HT-29 (cell line): ENCODE results near the gene GPATCH8. TPM values are rescaled to one million over a fixed set of nuclear protein-coding genes. Genes with fewer than 3 reads are reported as not detected.
A peak's percentile ranks its signal among the peaks of the same experiment; 100 is the strongest.

ENCODE experiments used
- DNase-seq: peaks from one replicate; pipeline ENCODE4 v3.0.0-alpha.2; 2015; ENCODE audit warnings: low spot score
- total RNA-seq: library from RNA; depleted of rRNA; stranded (reverse); fragments of >200 nt; shearing (Covaris generic); gene quantifications from 2 replicates; pipeline ENCODE4 v1.2.3, GENCODE V29; 2014

GPATCH8 gene
- total RNA-seq, 1 experiment from 2014 or later, result 13.9 TPM

DNA sequence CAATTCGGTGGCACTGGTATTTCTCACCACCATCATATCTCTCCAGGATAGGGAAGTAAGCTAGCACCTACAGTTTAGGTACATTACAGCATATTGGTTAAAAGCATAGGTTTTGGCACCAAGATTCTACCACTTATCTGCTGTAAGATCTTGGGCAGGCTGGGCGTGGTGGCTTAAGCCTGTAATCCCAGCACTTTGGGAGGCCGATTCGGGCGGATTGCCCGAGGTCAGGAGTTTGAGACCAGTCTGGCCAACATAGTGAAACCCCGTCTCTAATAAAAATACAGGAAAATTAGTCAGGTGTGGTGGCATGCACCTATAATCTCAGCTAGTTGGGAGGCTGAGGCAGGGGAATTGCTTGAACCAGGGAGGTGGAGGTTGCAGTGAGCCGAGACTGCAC, 51.4 kb downstream of the GPATCH8 start:
- DNase-seq, result no peak

GRCh38 chr17:44451016-44451627, 52.1 kb downstream of the GPATCH8 start:
- DNase-seq, result no peak

GRCh38 chr17:44448412-44448811, 54.8 kb downstream of the GPATCH8 start:
- DNase-seq, result no peak

DNA sequence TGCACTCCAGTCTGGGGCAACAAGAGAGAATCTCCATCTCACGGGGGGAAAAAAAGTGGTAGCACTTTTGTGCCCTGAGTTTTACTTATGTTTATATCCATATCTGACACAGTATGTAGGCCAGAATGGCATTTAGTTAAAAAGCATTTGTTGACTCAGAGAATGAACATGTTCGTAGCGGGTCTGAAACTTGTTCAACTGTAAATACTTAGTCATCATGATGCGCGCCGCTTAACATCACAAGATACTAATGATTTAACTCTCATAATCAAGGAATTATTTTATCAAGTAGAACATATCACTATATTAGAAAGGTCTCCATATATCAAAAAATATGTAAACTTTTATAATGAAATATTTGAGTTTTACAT, 58.5 kb downstream of the GPATCH8 start:
- no peak for DNase-seq

- DNase-seq, result no peak
Measured at GRCh38 chr17:44442806-44443205, 60.4 kb downstream of the GPATCH8 start.

DNA sequence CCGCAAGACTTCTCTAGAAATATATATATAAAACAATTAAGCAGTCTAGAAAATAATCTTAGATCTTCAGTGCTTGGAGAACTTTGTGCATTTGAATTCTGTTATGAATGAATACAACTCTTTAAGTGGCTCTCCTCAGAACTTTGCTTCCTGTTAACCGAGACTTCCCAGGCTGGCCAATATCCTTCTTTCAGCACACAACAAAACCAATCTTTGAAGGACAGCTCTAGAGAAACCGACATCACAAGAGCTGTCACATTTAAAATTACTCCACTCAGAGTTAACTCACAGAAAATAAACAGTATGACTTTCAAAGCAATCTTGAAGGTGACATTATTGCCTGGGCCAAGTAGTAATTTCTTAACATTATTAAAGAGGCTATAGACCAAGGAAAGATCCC, 64.0 kb downstream of the GPATCH8 start:
- no peak for DNase-seq

DNA sequence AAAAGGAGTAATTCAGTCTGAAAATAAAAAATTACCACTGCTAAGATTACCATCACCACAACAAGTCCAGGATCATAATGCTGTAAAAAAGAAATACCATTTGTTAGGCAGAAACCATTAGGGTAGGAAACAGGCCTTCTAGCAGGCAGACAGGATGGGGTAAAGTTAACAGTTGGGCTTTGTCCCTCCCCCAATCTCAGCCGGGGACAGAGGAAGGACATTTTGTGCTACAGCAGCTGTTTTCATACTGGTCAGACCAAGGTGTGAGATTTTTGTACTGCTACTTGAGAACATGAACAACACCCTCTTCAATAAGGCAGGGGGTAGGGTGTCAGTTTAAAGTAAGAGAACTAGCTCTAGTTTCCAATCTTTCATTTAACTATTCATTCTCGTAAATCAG, 64.6 kb downstream of the GPATCH8 start:
- no peak for DNase-seq

DNA sequence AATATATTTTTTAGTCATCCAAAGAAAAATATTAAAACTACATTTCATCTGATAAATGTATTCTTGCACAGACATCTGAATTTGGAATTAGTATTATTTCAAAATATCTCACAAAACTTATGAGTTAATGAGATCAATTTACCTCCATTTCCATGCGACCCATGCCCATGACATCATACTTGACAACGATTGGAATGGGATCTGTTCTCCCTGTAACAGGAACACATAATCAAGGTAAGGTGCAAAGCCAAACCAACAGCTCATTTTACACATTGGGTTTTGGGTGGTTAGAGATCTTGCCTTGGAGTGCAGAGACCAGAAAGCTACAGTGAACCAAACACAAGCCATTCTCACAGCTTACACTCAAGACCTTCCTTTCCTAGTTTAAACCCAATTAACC, 66.9 kb downstream of the GPATCH8 start:
- DNase-seq, result no peak

DNA sequence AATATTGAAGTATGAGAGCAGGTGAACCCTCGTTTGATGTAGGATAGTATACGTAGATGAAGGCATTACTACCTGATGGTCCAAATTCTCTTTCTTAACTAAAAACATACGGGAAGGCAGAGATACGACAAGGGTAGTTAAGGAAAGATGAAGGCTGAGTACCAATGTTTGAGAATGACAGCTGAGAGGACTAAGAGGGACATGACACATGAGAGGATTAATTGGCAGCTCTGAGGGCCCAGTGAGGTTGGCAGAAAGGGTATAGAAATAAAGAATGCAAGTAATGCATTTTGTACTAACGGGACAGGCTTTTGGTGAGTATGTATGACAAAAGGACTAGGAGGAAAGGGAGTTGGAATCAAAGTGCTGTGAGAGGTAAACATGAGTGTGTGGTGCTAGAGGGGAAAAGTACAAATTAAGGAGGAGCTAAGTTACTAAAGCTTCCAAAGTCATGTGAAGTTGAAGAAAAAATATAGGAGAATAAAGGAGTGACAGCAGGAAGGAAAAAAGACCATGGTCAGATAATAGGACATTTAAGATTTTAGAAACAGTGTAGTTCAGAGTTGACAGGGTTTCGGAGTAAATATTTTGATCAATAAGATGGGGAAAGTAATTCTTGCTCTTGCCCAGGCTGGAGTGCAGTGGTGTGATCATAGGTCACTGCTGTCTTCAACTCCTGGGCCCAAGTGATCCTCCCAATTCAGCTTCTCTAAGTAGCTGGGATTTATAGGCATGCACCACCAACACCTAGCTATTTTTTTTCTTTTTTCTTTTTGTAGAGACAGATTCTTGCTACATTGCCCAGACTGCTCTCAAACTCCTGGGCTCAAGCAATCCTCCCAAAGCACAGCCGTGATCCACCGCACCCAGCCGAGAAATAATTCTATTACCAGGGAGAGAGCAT, 70.7 kb downstream of the GPATCH8 start:
- no peak for DNase-seq

GRCh38 chr17:44424828-44425461, 78.3 kb downstream of the GPATCH8 start:
- no peak for DNase-seq

DNA sequence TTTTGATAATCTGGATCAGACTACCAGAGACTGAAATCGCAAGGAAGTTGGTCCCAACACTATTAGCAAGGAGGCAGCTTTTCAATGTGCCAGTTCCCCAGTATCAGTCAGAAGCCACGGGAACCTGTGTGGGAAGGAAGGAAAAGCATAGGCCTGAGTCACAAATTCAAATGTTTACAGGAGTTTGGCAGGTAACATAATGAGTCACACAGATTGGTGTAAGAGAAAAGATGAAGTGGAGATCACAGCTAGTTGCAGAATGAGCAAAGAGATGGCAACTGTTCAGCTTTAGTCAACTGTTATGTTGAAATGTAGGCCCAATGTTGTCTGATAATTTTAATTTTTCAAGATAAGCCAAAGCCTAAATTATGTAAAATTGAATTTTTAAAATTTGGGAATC, 85.7 kb downstream of the GPATCH8 start:
- no peak for DNase-seq

DNA sequence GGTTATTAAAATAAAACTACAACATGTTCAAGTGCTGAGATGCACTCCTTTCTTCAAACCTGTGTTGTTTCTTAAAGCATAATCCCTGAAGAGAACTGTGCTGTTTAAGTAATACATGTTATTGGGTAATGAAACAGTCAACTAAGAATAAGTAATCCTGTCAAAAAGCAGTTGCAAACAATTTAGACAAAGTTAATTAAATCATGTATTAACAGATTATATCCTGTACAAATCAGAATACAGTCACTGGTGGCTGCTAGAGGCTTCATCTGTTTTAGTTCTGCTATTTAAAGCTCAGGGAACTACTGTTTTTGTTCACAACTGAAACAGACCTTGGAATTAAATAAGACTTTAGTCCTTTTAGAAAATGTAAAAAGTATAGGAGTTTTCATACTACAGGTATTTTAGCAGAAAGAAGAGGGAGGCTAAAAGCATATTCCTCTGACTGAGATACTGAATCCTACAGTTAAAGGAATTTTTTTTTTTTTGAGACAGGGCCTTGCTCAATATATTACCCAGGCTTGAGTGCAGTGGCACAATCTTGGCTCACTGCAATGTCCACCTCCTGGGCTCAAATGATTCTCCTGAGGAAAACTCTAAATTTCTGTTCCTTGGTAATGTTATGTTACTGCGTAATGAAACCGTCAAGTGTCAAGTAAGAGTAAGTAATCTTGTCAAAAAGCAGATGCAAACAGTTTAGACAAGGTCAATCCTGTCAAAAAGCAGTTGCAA, 86.5 kb downstream of the GPATCH8 start:
- DNase-seq, result no peak

- DNase-seq, result no peak
Measured at GRCh38 chr17:44414394-44415155, 88.6 kb downstream of the GPATCH8 start.

DNA sequence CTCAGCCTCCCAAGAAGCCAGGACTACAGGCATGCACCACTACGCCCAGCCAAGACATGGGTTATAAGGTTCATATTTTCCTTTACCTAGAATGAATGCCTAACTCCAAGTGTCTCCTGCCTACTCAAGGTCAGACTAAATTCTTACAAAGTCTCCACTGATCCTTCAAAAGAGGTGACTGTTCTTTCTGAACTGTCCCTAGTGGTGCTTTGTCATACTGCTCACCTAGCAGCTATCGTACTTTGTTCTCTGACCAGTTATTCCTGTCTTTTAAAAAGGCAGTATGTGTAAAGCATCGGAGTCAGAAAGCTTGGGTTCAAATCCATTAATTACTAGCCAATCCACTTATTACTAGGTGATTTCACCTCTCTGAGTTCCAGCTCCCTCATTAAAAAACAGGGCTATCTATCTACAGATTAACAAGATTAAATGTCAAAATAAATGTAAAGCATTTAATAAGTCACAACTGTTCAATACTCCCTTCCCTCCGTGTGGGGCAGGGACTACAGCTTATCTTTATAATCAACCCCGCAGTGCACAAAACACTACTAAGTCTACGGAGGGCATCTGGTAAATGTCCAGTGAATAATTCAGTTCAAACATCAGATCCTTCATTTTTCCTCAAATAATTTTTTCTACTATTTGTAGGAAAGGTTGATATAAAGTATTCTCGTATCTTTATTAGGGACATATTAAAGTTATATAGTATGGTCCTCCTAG, 93.7 kb downstream of the GPATCH8 start:
- peak; percentile 15 for DNase-seq

- DNase-seq, result no peak
Measured at GRCh38 chr17:44408786-44409185, 94.4 kb downstream of the GPATCH8 start.

DNA sequence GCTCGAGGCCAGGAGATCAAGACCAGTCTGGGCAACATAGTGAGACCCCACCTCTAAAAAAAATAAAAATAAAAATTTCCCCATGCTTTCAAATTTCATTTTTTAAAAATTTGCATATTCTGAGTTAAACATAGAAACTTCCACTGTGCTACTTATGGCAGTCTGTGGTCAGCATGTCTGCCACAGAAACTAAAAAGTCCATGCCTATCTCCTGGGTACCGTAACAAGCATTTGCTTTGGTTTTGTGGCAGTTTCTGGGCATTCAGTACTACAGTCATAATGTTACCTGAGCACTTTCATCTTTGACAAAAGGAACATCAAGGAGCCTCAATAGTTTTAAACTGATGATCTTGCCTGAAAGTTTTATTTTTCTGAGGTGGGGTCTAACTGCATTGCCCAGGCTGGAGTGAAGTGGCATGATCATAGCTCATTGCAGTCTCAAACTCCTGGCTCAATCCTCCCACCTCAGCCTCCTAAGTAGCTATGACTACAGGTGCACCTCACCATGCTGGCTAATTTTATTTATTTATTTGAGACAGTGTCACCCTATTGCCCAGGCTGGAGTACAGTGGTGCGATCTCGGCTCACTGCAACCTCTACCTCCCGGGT, 100.5 kb downstream of the GPATCH8 start:
- no peak for DNase-seq

DNA sequence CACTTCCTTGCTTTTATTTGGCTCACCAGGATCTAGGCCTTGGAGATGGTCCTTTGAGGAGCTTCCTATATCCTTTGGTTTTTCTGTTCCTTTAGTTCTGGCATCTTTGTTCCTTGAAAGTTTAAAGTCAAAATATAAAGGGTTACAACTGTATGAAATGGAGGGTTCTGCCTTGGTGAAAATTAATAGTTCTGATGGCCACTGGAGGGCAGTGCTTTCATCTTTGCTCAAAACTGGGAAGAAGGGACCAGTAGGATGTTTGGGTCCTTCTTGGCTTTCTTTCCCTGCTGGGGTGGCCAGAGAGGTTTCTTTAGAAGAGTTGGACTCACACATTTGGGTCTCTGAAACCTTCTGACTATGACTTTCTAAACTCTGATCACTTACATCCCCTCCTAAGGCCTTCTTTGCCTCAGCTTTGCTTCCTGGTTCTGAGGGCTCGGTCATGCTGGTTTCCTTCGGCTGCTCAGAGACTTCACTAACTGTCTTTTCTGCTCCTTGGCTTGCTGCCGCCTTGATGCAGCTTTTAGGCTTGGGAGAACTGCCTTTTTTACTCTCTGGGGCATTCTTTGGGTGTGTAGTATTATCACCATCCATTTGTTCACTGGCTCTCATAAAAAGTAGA, 102.9 kb downstream of the GPATCH8 start:
- DNase-seq, result peak; percentile 24

DNA sequence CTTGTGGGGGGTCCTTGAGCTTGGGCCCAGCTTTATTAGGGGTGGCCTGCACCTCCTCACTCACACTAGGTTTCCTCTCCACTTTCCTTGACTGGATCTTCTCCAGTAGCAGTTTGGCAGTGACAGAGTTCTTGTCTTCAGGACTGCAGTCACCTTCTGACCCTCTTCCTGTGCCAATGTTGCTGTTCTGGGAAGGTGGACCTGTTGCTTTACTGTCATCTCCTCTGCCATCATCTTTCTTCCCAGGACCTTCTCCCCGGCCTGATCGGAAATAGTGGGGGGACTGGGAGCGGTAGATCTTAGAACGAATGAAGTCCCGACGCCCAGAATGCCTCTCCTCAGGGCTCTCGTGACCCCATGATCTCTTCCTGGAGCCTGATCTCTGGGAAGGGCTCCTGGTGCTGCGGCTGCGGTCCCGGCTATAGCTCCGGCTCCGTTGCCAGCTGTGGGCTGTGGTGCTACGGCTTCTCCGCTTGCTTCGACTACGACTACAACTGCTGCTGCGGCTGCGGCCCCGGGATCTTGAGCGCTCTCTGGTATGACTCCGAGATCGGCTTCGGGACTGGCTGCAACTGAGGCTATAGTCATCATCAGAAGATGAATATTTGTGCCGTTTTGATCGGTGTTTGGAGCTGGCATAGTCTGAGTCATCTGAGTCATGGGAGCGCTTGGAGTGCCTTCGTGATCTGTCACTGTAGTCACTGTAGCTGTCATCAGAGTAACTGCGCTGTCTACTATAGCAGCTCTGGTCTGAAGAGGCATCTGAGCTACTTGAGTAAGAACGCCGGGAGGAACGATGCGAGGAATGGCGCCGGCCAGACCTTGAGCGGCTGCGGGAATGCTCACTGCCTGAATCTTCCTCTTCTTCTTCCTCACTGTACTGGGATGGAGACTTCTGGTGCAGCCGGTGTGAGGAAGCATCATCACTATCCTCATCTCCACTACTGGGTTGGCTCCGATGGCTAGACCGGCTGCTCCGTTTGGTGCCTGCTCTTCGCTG, 104.2 kb downstream of the GPATCH8 start:
- no peak for DNase-seq
